Ureter (tissue), 1 donor: ENCODE measurements around the gene ADGRV1. TPM values are rescaled to one million over a fixed set of nuclear protein-coding genes. Genes with fewer than 3 reads are reported as not detected.
"Not testable (repeated sequence)": the region's sequence is repeated elsewhere in the genome, so short reads cannot be mapped to it uniquely, and the experiment has no call there.

Experiments used
- DNase-seq: peaks from one replicate; pipeline ENCODE4 v3.0.0-alpha.2; 2020; ENCODE audit warnings: low spot score
- total RNA-seq: library from RNA; stranded (reverse); gene quantifications from one replicate; pipeline ENCODE4 v1.2.4, GENCODE V29; 2023
- donor health status: DM: yes; HTN: yes; CAD: no.

Gene ADGRV1
- total RNA-seq, 1 donor from 2014 or later: 4.7 TPM

DNA sequence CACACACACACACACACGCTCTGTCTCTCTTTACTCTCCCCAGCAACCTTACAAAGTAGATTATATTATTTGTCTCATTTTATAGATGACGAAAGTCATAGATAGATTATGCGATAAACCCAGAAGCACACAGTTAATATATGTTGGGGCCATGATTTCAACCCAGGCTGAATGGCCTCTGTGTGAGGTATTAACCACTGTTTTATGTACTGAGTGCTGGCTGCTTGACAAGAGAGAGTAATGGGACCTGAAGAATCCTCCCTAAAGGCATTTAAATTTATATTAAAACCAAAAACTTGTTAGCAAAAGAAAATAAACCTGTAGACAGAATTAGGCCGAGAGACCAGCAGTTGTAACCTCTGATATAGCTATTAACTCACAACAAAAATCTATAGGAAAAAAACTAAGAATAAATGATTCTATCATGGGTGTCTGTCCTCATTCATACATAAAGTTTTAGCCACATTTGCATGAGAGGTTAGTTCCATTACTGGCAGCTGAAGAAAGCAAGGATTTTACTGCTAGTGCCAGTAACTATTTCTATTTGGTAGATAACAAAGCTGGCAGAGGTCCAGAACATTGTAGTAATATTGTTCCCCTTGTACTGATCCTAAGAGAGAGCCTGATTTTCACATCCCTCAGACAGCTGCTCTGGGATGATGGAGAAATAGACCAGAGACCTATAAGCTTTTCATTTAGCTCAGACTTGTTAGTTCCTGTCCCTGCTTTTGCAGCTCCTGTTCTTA is 250.9 kb downstream of the ADGRV1 start:
- no peak for DNase-seq

DNA sequence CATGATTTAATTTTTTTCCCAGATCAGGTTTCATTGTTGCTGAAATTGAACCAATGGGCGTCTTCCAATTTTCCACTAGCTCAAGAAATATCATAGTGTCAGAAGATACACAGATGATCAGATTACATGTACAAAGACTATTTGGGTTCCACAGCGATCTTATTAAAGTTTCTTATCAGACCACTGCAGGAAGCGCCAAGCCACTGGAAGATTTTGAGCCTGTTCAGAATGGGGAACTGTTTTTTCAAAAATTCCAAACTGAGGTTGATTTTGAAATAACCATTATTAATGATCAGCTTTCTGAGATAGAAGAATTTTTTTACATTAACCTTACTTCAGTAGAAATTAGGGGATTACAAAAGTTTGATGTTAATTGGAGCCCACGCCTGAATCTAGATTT is 251.6 kb downstream of the ADGRV1 start:
- DNase-seq: no peak

DNA sequence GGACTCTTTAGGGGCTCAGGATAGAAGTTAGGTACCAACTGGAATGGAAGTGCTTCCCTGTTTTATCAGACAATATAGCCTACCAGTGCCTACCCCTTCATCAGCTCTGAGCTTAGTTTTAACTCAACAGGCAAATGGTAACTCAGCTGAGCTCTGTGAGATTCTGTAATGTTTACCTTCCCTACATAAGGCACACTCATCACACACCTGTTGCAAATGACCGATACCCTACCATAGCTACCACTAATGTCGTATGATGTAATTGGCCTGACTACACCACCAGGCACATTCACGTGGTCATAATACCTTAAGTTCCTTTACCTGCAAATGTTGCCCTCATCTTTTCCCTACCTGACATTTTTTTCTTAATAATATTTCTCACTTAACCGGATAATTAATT is 254.8 kb downstream of the ADGRV1 start:
- no peak for DNase-seq

DNA sequence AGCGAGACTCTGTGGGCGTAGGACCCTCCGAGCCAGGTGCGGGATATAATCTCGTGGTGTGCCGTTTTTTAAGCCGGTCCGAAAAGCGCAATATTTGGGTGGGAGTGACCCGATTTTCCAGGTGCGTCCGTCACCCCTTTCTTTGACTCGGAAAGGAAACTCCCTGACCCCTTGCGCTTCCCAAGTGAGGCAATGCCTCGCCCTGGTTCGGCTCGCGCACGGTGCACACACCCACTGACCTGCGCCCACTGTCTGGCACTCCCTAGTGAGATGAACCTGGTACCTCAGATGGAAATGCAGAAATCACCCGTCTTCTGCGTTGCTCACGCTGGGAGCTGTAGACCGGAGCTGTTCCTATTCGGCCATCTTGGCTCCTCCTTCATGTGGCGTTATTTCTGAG is 263.5 kb downstream of the ADGRV1 start:
- DNase-seq: not testable (repeated sequence)

DNA sequence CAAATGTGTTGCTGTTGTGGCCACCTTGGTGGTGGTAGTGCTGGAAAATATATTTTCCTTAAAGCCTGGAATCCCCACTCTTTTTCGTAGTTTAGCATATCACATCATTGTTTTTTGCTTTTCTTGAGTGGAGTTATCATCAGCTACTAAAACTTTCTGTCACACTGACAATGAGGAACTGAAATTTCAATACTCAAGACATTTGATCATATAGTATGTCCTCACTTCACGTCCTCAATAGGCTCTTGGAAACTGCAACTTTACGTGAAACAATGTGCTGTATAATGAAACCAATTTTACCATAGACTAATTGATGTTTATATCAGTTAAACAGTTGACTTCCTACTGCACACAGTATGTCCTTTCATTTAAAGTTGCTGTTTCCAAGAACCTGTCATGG is 265.8 kb downstream of the ADGRV1 start:
- no peak for DNase-seq

DNA sequence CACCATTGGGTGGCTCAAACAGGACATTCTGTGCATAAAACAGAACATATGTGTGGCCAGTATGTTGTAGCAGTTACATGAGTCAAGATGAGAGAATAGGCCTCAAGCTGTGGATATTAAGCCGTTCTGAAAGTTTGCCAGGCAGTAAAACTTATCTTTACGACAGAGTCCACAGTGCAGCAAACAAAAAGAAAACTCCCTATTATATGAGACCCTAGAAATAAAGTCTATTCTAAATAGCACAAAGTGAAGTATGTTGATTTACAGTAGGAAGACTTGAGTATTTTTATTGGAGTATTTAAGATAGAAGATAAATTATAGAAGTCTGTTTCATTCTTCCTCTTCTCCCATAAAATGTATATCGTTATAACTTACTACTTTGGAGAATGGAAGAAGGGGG is 271.5 kb downstream of the ADGRV1 start:
- DNase-seq: no peak

DNA sequence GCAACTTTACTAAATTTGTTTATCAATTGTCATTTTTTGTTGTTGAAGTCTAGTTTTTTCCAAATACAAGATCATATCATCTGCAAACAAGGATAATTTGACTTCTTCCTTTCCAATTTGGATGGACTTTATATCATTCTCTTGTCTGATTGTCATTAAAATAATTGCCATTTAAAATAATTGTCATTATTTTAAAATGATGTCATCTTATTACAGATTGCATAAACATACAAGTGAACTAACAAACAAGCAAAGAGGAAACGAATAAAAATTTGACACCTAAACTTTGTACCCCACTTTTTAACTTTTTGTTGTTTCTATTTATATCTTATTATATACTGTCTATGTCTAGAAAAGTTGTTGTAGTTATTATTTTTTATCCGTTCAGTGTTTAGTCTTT is 275.2 kb downstream of the ADGRV1 start:
- no peak for DNase-seq

DNA sequence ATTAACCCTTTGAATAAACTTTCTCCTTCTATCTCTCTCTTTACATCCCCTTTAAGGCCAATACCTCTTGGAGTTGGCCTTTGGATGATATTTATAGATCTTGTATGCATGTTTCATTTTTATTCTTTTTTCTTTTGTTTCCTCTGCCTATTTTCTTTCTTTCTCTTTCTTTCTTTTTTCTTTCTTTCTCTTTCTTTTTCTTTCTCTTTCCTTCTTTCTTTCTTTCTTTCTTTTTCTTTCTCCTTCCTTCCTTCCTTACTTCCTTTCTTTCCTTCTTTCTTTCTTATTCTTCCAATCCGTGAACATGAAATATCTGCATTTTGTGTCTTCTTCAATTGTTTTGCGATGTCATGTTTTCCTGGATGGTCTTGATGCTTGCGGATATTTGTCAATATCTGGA is 276.1 kb downstream of the ADGRV1 start:
- DNase-seq: no peak

DNA sequence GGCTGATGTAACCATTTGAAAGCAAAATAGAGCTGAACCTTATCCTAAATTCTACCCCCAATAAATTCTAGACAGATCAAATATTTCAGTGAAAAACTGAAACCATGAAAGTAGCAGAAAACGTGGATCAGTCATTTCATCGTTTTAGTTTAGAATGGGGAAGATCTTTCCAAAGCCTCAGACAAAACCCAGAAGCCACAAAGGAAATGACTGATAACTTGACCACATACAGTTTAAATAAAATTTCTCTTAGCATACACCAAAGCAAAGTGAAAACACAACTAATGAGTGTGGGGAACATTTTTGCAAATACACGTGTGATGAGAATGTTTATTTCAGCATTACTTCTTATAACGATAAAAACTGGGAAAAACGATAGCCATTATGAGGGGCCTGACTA is 284.8 kb downstream of the ADGRV1 start:
- no peak for DNase-seq

DNA sequence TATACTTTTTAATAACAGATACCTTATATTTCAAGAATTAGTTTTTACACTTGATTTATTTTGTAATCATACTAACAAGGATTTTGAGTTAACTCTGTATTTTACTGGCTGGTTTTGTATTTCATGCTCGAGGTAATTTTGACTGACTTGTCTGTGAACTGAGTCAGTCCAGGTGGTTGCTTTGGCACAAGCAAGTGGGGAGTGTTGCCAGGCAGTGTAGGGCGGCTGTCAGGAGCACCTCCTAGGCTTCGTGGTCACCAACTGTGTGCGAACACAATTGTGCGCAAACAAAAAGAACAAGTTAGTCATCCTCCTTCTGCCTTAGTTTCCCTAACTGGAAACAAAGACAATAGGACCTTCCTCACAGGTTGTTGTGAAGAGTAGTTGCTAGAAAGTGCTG is 286.3 kb downstream of the ADGRV1 start:
- no peak for DNase-seq

DNA sequence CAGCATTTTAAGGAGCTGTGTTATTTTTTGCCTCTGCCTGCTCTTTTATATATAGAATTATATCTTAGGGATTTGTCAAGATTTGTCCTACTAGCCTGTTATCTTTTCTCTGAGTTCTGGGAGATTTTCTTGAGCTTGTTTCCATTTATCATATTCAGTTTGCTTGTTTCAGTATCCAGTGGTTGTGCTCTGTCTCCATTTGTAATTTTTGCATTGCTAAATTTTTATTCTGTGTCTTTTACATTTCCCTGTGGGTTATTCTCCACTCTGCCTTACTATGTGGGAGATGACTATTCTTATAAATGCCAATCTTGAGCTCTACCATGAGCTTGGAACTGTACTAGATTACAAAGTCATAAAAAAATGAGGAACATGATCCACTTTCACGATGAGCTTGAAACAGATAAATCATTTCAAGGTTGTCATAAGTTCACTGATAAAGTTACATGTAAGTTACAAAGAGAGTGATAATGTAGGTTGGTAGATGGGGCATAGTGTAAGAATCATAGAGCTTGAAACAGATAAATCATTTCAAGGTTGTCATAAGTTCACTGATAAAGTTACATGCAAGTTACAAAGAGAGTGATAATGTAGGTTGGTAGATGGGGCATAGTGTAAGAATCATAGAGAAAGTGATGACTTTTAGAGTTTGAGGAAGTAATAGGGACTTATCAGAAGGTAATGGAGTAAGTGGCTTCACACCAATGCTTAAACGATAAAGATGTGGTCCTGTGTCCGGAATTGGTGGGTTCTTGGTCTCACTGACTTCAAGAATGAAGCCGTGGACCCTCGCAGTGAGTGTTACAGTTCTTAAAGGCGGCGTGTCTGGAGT is 287.3 kb downstream of the ADGRV1 start:
- DNase-seq: no peak

DNA sequence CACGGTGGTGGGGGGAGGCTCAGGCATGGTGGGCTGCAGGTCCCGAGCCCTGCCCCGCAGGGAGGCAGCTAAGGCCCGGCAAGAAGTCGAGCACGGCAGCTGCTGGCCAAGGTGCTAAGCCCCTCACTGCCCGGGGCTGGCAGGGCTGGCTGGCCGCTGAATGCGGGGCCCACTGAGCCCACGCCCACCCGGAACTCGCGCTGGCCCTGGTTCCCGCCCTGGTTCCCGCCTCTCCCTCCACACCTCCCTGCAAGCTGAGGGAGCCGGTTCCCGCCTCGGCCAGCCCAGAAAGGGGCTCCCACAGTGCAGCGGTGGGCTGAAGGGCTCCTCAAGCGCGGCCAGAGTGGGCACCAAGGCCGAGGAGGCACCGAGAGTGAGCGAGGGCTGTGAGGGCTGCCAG is 289.0 kb downstream of the ADGRV1 start:
- DNase-seq: not testable (repeated sequence)

DNA sequence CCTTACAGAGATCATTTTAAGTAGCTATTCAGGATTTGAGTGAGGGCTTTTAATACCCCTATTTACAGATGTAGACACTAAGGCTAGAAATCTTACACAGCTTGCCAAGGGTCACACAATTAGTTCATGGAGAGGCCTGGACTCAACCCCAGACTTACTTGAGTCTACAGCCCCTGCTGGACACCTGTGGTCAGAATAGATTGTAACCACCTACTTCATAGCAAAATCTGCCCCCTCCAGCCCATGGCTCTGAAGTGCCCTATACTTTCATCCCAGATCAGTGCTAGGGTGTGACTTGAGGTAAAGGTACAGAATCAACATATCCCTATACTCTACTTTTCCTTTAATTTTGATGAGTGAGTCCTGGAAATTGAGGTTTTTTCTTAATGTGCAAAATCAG is 291.3 kb downstream of the ADGRV1 start:
- no peak for DNase-seq

DNA sequence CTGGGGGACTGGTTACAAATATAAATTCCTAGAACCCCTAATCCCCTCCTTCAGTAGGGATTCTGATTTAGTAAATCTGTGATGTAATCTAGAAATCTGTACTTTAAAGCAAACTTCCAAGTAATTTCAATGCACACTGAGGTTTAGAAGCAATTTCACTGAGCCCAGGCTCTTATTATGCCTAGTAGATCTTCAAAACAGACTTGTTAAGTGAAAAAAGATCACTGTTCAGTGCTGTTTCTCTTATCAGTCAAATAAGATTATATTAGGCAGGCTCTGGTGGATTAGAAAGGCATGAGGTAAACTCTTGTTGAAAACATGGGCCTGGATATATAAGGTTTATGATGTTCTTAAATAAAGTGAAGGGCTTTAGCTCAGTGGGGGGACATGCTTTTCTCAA is 293.9 kb downstream of the ADGRV1 start:
- DNase-seq: no peak

DNA sequence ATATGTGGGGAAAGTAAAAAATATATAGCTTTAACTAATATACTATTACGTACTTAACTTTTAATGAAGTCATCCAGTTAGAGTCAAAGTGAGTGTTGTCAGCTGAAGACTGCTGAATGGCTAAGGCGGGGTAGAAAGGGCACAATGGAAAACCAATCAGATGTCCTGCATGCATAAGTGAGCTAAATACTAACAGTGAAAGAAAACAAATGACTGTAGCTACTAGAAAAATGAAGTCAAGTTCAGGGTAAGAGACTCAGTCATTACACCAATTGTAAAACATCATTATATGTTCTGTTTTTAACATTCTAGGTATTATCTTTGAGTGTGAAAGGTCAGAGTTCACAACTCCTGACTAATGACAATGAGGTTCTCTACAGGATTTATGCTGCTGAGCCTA is 295.2 kb downstream of the ADGRV1 start:
- no peak for DNase-seq

DNA sequence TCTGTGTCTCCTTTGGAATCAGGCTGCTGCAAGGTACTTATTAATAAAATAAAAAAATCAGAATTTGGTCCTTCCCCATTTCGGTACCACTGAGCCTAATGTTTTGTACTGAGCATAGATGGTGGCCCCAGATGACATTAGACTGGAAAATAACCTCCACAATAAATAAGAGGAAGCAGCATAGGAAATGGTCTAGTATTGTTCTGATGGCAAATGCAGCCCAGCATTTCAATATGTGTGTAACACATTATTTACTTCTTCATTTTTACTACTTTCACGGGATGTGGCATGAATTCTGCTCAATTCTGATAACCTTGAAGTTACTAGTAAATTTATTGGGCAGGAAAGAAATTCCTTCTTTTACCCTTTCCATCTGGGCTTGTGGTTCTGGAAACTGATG is 295.6 kb downstream of the ADGRV1 start:
- no peak for DNase-seq

DNA sequence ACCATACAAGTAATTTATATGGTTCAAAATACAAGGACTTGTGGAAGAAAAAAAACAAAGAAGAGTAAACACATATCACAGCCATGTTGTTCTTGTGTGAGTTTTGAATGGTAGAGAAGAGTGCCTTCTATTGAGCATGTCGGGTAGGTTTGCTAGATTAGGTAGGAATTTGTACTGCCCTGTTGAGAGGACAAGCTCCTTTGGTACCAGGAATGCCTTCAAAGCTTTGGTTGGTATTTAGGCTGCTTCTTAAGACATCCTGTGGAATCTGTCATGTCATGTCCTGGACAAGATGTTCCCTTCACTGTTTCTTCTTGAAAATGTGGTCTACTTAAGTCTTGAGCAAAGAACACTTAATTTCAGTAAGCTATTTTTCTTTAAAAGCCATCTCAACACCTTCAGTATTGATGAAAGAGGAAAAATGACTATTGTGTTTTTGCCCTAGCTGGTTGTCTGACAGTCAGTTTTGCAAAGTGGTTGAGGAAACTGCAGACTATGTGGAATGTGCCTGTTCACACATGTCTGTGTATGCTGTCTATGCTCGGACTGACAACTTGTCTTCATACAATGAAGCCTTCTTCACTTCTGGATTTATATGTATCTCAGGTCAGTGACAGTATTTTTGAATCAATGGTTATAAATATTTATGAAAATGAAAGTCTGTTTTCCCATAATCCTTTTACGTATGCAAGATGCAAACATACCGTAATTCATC is 296.9 kb downstream of the ADGRV1 start:
- no peak for DNase-seq

DNA sequence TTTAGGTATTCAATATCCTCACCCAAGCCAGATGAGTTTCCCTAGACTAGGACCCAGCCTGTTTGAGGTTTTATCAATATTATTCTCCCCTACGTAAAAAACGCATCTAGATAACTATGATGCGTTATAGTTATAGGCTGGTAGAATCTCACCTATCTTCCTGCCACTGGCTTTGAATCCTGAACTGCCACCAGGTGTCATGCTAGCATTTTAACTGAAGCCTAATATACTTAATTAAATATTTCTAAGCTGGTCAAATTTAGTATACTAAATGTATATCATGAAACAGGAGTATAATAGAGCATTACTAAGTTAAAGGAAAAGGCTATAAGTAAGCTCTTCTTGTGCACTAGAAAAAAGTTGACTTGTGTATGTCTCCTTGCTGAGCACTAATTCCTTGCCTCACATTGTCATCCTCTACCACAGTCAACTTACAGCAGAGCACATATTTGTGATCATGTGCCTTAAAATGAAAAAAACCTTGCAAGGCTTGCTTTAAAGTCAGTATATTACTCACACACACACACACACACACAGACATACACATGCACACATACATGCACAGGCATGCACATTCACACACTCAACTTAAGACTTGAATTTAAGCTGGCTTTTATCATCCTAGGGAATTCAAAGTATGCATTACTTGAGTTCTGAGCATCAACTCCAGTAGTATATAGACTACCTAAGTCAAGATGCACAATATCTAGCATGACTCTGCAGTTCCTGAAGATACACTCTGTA is 303.4 kb downstream of the ADGRV1 start:
- DNase-seq: no peak

DNA sequence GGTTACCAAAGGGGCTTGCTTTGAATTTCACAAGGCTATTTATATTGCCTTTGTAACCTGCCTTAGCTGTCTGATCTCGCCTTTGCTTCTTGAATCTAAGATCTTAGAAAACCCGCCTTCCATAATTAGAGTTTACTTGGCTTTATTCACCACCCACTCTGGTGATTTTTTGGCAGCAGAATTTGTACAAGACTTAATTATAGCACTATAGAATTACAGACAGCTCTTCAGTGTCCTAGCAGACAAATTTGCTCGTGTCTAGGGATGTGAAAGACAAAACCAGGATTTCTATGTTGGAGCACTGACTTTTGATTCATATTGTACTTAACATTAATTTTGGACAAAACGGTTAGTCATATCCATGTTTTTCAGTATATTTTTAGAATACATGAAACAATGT is 306.6 kb downstream of the ADGRV1 start:
- DNase-seq: no peak

DNA sequence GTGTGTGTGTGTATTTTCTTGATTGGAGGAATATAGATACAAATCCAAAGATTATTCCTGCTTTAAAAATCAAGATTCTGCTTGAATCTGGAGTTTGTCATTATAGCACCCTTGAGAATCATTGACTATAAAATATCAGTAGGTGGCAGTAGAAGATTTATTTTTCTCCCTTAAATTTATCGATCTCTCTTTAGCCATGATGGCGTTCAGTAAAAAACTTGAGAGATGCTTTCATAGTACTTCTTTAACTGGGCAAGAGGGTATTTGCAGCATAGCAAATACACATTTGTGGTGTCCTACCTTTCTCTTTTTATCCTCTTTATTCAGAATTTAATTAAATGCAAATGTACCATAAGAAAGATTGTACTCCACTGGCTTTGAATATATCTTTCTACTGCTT is 307.7 kb downstream of the ADGRV1 start:
- no peak for DNase-seq

DNA sequence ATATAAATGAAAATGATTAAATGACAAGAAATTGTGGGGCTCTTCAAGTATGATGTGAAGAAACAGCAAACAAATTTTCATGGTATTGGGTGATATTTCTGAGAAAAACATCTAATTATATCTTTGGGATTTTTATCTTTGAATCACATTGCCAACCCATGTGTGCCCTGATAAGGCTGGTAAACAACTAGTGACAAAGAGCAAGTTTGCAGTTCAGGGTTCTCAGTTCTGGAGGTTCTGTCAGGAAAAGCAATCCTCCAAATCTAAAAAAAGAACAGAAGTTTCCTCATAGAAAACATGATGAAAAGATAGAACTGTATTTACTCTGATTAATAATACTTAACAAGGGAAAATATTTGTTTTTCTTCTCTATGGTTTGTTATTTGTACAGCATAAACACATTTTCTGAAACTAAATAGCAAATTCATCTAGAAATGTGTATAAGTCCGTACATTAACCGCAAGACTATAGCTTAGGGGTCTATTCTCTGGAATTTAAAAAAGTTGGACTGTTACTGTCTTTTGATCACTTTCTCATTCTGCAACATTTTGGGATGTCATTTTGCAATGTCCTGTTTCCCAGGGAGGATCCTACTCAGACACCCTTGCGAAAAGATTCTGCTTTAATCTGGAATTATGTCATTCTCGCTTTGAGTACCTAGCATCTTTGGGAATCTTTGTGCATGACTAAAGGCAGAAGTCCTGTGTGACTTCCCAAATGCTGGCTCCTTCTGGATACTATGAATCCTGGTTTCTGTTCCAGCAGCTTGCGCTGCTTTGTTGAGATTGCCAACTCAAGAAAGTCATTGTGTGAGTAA is 308.5 kb downstream of the ADGRV1 start:
- DNase-seq: no peak
